ENCODE measurements around the gene AP1S2. TPM values are rescaled to one million over a fixed set of nuclear protein-coding genes. Genes with fewer than 3 reads are reported as not detected.

The AP1S2 gene
- total and polyA plus RNA-seq, 2 of the 8 experiments (the other 6 are each of a cell fraction or from before 2014, with no cell fraction given) = 88.2 to 237 TPM

GRCh38 chrX:15873566-15873965 lies 19.0 kb upstream of the AP1S2 start (continued):
- TF ChIP-seq, protein P1, sequence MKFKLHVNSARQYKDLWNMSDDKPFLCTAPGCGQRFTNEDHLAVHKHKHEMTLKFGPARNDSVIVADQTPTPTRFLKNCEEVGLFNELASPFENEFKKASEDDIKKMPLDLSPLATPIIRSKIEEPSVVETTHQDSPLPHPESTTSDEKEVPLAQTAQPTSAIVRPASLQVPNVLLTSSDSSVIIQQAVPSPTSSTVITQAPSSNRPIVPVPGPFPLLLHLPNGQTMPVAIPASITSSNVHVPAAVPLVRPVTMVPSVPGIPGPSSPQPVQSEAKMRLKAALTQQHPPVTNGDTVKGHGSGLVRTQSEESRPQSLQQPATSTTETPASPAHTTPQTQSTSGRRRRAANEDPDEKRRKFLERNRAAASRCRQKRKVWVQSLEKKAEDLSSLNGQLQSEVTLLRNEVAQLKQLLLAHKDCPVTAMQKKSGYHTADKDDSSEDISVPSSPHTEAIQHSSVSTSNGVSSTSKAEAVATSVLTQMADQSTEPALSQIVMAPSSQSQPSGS (IDR thresholded peaks at IDR 0.05; ENCODE audit: low read length) = no peak
